Measurements from ENCODE around the gene FANK1. TPM values are rescaled to one million over a fixed set of nuclear protein-coding genes. Genes with fewer than 3 reads are reported as not detected.
"Not testable (repeated sequence)": the region's sequence is repeated elsewhere in the genome, so short reads cannot be mapped to it uniquely, and the experiment has no call there.

FANK1 gene
- total RNA-seq, 2 experiments from 2014 or later: not detected

- H3K4me1 ChIP-seq (ENCODE audit: insufficient read depth, low read length, poor library complexity, severe bottlenecking): no peaks in the 10 kb centered on the region
- no peaks in the 10 kb centered on the region for H4K20me1 ChIP-seq (ENCODE audit: insufficient read depth, low read length)
- no peaks in the 10 kb centered on the region for H3K9me3 ChIP-seq (ENCODE audit: low read length)
- no TSS peak for BruUV-seq (replicated peaks)
- H3K79me2 ChIP-seq (ENCODE audit: insufficient read depth, low read depth, low read length): no peaks in the 10 kb centered on the region
- H2AFZ ChIP-seq (ENCODE audit: low read length): no peak overlapping the region
- ChIA-PET POLR2A (no interaction called here), CTCF (ENCODE audit: unreplicated experiment) (no interaction called here)
- H3K27ac ChIP-seq (ENCODE audit: low read depth, low read length, poor library complexity, severe bottlenecking): no peak overlapping the region
- no peak overlapping the region for H3K4me3 ChIP-seq (ENCODE audit: low read depth, low read length, poor library complexity, severe bottlenecking)
- H3K9me2 ChIP-seq (ENCODE audit: insufficient read depth, low read length): no peaks in the 10 kb centered on the region
- intact Hi-C loops (cut with micrococcal nuclease; ENCODE audit: unreplicated experiment): no loop called here
- H3K4me2 ChIP-seq (ENCODE audit: low read length): no peak overlapping the region
- DNase-seq (ENCODE audit: low spot score): no peak
- H3K36me3 ChIP-seq (ENCODE audit: insufficient read depth, low read length): no peaks in the 10 kb centered on the region
- TF ChIP-seq CTCF (conservative IDR thresholded peaks at IDR 0.05; ENCODE audit: low read length): no peak
- TF ChIP-seq EZH2phosphoT487 (IDR thresholded peaks at IDR 0.05; ENCODE audit: borderline replicate concordance, low read depth, low read length): no peak
Observed at GRCh38 chr10:125967533-125967932, 71.2 kb downstream of the FANK1 start.

GRCh38 chr10:125970077-125970630 is 73.8 kb downstream of the FANK1 start:
- POLR2A ChIA-PET: interaction anchor here (0.6 kb wide), 1 partner anchor 65 kb away, joined by 3 read pairs; no protein-coding TSS in a partner anchor
- H3K4me1 ChIP-seq (ENCODE audit: insufficient read depth, low read length, poor library complexity, severe bottlenecking); intact Hi-C loops (cut with micrococcal nuclease; ENCODE audit: unreplicated experiment): not testable (repeated sequence)

DNA sequence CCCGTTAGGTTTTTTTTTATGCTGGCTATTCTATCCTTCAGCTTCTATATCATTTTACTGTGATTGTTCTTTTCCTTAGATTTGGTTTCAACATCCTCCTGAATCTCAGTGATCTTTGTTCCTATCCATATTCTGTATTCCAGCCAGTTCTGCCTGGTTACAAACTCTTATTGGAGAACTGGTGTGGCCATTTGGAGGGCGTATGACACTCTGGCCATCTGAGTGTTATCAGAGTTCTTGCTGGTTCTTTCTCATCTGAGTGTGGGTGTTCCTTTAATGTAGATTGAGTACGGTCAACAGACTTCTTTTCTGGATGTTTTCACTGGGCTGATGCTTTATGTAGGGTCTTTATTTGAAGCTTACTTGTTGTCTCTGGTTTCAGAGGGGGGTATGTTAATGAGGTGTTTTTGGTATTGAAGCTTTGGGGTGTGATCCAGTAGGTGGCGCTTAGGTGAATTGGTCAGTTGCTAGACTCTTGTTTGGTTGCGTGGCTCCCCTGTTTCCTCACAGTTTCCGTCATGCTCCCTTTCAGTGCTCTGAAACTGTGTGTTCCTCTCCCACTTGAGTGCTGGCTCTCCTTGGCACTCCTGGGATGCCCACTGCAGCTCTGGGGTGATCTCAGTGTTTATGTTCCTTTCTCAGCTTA is 80.7 kb downstream of the FANK1 start:
- no peak overlapping the region for H2AFZ ChIP-seq (ENCODE audit: low read length)
- H3K4me3 ChIP-seq (ENCODE audit: low read depth, low read length, poor library complexity, severe bottlenecking): no peak overlapping the region
- no peaks in the 10 kb centered on the region for H4K20me1 ChIP-seq (ENCODE audit: insufficient read depth, low read length)
- H3K4me1 ChIP-seq (ENCODE audit: insufficient read depth, low read length, poor library complexity, severe bottlenecking): no peaks in the 10 kb centered on the region
- H3K27ac ChIP-seq (ENCODE audit: low read depth, low read length, poor library complexity, severe bottlenecking): no peak overlapping the region
- ChIA-PET CTCF (ENCODE audit: unreplicated experiment) (no interaction called here), POLR2A (no interaction called here)
- TF ChIP-seq EZH2phosphoT487 (IDR thresholded peaks at IDR 0.05; ENCODE audit: borderline replicate concordance, low read depth, low read length) (no peak), CTCF (conservative IDR thresholded peaks at IDR 0.05; ENCODE audit: low read length) (peak; percentile 73)
- no peaks in the 10 kb centered on the region for H3K79me2 ChIP-seq (ENCODE audit: insufficient read depth, low read depth, low read length)
- H3K4me2 ChIP-seq (ENCODE audit: low read length): no peak overlapping the region
- H3K9me3 ChIP-seq (ENCODE audit: low read length): no peaks in the 10 kb centered on the region
- DNase-seq (ENCODE audit: low spot score): peak; percentile 13
- BruUV-seq (replicated peaks): no TSS peak
- intact Hi-C loops (cut with micrococcal nuclease; ENCODE audit: unreplicated experiment): no loop called here
- no peaks in the 10 kb centered on the region for H3K36me3 ChIP-seq (ENCODE audit: insufficient read depth, low read length)
- no peaks in the 10 kb centered on the region for H3K9me2 ChIP-seq (ENCODE audit: insufficient read depth, low read length)

More at GRCh38 chr10:125970077-125970630, 73.8 kb downstream of the FANK1 start:
- H3K4me3 ChIP-seq (ENCODE audit: low read depth, low read length, poor library complexity, severe bottlenecking); H2AFZ ChIP-seq (ENCODE audit: low read length); H4K20me1 ChIP-seq (ENCODE audit: insufficient read depth, low read length); DNase-seq (ENCODE audit: low spot score); H3K27ac ChIP-seq (ENCODE audit: low read depth, low read length, poor library complexity, severe bottlenecking); CTCF ChIA-PET (ENCODE audit: unreplicated experiment); BruUV-seq (replicated peaks); H3K36me3 ChIP-seq (ENCODE audit: insufficient read depth, low read length); H3K9me3 ChIP-seq (ENCODE audit: low read length); H3K9me2 ChIP-seq (ENCODE audit: insufficient read depth, low read length); H3K4me2 ChIP-seq (ENCODE audit: low read length); H3K79me2 ChIP-seq (ENCODE audit: insufficient read depth, low read depth, low read length): not testable (repeated sequence)
